HCT116 (cell line): ENCODE measurements around the gene ALX3.

Source experiments
- CBX3 ChIP-seq: IDR thresholded peaks from 2 replicates; pipeline ENCODE4 v1.6.1; 2012; ENCODE audit warnings: low read depth
- CEBPB ChIP-seq: IDR thresholded peaks from 2 replicates; pipeline ENCODE4 v1.6.1; 2012; ENCODE audit warnings: low read depth
- CTCF ChIP-seq, 3 experiments: fragments of 200-600 bp in 1 of 3; sonication (generic) in 1 of 3; IDR thresholded peaks in 2 of 3; conservative IDR thresholded peaks in 1 of 3; 2 replicates each; pipeline ENCODE4 v1.5.1; 2012 to 2017; ENCODE audit warnings: low read depth in 2 of 3, low read length in 2 of 3, antibody characterized with exemption in 1 of 3, borderline replicate concordance in 1 of 3, control low read depth in 1 of 3, mild to moderate bottlenecking in 1 of 3, mixed read lengths in 1 of 3, mixed run types in 1 of 3, moderate library complexity in 1 of 3; ENCODE audit not compliant: insufficient read depth in 1 of 3
- EZH2 ChIP-seq: fragments of 200-600 bp; sonication (generic); IDR thresholded peaks from 2 replicates; pipeline ENCODE4 v1.6.1; 2017; ENCODE audit warnings: antibody characterized with exemption, mixed run types
- EZH2phosphoT487 ChIP-seq: fragments of 200-600 bp; IDR thresholded peaks from 2 replicates; pipeline ENCODE4 v1.6.1; 2018; ENCODE audit warnings: antibody characterized with exemption, borderline replicate concordance
- MAX ChIP-seq: IDR thresholded peaks from 2 replicates; pipeline ENCODE4 v1.6.1; 2012
- POLR2A ChIP-seq: IDR thresholded peaks from 2 replicates; pipeline ENCODE4 v1.7.0; 2011; ENCODE audit warnings: borderline replicate concordance; ENCODE audit not compliant: insufficient read depth, insufficient read length; ENCODE audit errors: extremely low read depth
- POLR2AphosphoS5 ChIP-seq: IDR thresholded peaks from 2 replicates; pipeline ENCODE4 v1.6.1; 2011; ENCODE audit warnings: mild to moderate bottlenecking, low read depth, low read length, moderate library complexity
- SP1 ChIP-seq: IDR thresholded peaks from 2 replicates; pipeline ENCODE4 v1.6.1; 2012; ENCODE audit warnings: low read depth
- ZFX ChIP-seq: fragments of 450-650 bp; IDR thresholded peaks from 2 replicates; pipeline ENCODE4 v1.6.1; 2017
- TF ChIP-seq, protein P1 (sequence below): IDR thresholded peaks from 2 replicates; pipeline ENCODE4 v1.6.1; 2012; ENCODE audit warnings: low read depth
- TF ChIP-seq, protein P2 (sequence below): IDR thresholded peaks from 2 replicates; pipeline ENCODE4 v1.6.1; 2011; ENCODE audit warnings: mild to moderate bottlenecking, low read length, moderate library complexity; ENCODE audit not compliant: insufficient replicate concordance; ENCODE audit errors: extremely low read depth

GRCh38 chr1:110053552-110054428 lies 16.7 kb downstream of the ALX3 start:
- TF ChIP-seq CTCF (IDR thresholded peaks at IDR 0.05 in 2 of 3, conservative IDR thresholded peaks at IDR 0.05 in 1 of 3; ENCODE audit: borderline replicate concordance in 1 of 3, insufficient read depth in 1 of 3, low read depth in 2 of 3, low read length in 2 of 3) (peak; percentile 63 to 99 (median 97)), POLR2A (no peak), EZH2phosphoT487 (no peak), POLR2AphosphoS5 (no peak), SP1 (no peak), ZFX (no peak), MAX (no peak), EZH2 (no peak), CEBPB (no peak), CBX3 (no peak)
- TF ChIP-seq, protein P1, sequence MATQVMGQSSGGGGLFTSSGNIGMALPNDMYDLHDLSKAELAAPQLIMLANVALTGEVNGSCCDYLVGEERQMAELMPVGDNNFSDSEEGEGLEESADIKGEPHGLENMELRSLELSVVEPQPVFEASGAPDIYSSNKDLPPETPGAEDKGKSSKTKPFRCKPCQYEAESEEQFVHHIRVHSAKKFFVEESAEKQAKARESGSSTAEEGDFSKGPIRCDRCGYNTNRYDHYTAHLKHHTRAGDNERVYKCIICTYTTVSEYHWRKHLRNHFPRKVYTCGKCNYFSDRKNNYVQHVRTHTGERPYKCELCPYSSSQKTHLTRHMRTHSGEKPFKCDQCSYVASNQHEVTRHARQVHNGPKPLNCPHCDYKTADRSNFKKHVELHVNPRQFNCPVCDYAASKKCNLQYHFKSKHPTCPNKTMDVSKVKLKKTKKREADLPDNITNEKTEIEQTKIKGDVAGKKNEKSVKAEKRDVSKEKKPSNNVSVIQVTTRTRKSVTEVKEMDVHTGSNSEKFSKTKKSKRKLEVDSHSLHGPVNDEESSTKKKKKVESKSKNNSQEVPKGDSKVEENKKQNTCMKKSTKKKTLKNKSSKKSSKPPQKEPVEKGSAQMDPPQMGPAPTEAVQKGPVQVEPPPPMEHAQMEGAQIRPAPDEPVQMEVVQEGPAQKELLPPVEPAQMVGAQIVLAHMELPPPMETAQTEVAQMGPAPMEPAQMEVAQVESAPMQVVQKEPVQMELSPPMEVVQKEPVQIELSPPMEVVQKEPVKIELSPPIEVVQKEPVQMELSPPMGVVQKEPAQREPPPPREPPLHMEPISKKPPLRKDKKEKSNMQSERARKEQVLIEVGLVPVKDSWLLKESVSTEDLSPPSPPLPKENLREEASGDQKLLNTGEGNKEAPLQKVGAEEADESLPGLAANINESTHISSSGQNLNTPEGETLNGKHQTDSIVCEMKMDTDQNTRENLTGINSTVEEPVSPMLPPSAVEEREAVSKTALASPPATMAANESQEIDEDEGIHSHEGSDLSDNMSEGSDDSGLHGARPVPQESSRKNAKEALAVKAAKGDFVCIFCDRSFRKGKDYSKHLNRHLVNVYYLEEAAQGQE: no peak
- TF ChIP-seq, protein P2, sequence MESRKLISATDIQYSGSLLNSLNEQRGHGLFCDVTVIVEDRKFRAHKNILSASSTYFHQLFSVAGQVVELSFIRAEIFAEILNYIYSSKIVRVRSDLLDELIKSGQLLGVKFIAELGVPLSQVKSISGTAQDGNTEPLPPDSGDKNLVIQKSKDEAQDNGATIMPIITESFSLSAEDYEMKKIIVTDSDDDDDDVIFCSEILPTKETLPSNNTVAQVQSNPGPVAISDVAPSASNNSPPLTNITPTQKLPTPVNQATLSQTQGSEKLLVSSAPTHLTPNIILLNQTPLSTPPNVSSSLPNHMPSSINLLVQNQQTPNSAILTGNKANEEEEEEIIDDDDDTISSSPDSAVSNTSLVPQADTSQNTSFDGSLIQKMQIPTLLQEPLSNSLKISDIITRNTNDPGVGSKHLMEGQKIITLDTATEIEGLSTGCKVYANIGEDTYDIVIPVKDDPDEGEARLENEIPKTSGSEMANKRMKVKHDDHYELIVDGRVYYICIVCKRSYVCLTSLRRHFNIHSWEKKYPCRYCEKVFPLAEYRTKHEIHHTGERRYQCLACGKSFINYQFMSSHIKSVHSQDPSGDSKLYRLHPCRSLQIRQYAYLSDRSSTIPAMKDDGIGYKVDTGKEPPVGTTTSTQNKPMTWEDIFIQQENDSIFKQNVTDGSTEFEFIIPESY: no peak
